Retinal pigment epithelial cell (primary cell): ENCODE data around the gene ST7.

Experiments used
- DNase-seq: peaks from one replicate; pipeline ENCODE4 v3.0.0-alpha.2; 2010; ENCODE audit warnings: low read depth
- H3K4me3 ChIP-seq: 2 replicates; pipeline ENCODE4 v1.5.1; 2011; ENCODE audit warnings: mild to moderate bottlenecking, low read length, control low read depth, moderate library complexity
- TF ChIP-seq, protein P1 (sequence below): conservative IDR thresholded peaks from 2 replicates; pipeline ENCODE4 v1.5.1; 2011; ENCODE audit warnings: low read depth, low read length, control low read depth, inconsistent platforms

Gene ST7

DNA sequence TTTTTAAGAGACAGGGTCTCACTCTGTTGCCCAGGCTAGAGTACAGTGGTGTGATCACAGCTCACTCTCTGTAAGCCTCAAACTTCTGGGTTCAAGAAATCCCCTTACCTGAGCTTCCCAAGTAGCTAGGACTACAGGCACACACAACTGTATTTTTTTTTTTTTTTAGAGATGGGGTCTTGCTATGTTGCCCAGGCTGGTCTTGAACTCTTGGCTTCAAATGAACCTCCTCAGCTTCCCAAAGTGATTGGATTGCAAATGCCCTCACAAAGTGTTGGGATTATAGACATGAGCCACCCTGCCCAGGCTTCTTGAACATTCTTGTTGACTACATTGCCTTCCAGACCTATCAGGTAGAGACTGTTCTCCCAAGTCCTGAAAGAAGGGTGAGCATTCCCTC is 296.9 kb downstream of the ST7 start:
- TF ChIP-seq, protein P1, sequence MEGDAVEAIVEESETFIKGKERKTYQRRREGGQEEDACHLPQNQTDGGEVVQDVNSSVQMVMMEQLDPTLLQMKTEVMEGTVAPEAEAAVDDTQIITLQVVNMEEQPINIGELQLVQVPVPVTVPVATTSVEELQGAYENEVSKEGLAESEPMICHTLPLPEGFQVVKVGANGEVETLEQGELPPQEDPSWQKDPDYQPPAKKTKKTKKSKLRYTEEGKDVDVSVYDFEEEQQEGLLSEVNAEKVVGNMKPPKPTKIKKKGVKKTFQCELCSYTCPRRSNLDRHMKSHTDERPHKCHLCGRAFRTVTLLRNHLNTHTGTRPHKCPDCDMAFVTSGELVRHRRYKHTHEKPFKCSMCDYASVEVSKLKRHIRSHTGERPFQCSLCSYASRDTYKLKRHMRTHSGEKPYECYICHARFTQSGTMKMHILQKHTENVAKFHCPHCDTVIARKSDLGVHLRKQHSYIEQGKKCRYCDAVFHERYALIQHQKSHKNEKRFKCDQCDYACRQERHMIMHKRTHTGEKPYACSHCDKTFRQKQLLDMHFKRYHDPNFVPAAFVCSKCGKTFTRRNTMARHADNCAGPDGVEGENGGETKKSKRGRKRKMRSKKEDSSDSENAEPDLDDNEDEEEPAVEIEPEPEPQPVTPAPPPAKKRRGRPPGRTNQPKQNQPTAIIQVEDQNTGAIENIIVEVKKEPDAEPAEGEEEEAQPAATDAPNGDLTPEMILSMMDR = no peak

DNA sequence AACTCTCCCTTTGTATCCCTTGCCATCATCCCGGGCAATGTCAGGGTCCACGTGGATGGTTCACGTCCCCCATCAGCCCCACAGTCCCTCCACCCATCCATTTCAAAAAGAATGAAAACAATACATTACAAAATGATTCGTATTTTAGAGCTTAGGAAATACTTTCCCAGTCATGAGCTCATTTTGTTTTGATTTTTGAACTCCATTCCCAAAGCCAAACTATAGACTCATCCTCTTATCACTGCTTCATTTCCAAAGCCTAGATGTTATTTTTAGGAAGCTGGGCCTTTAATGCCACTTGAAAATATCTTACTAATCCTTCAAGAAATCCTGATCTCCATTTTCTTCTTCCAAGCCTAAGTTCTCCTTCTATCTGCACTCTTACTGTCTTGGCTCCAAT is 297.5 kb downstream of the ST7 start:
- H3K4me3 ChIP-seq = no peak overlapping the region
- no peak for DNase-seq
- TF ChIP-seq, protein P1 = no peak

More for the DNA sequence above, 296.9 kb downstream of the ST7 start:
- H3K4me3 ChIP-seq = no peak overlapping the region
- no peak for DNase-seq

DNA sequence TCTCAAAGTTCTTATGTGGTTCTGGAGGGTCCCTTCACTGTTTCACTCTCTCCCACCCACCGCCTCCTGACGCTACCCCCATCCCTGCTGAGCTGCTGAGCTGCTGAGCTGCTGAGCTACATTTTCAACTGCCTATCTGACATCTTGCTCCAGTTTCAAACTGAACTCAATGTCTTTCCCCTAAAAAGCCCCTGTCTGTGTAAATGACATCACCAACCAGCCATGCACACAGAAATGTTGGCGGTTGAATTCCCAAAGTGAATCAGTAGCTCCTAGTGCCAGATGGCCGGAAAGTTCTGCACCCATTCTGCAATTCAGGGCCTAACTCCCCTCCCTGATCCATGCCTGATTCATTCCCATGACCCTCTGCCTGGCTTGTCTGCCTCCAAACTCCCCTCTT is 298.4 kb downstream of the ST7 start:
- H3K4me3 ChIP-seq = no peak overlapping the region
- TF ChIP-seq, protein P1 = no peak
- no peak for DNase-seq

DNA sequence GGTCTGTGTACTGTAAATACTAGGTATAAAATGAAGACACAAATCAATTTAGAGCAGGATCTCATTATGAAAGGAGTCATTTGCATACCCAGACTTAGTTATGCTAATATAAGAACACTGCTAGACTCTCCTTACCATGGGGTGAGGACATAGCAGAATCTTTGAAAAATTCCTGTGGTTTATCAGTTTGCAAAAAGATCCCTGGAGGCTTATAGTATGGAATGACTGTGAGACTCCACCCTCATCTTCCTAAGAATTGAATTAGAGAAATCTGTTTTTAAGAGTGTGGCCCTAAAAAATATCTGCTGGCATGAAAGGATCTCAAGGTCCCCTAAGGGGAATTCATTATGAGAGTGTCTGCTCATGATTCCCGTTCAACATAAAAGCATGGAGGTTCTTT is 306.3 kb downstream of the ST7 start:
- no peak overlapping the region for H3K4me3 ChIP-seq
- TF ChIP-seq, protein P1 = no peak
- DNase-seq = no peak

DNA sequence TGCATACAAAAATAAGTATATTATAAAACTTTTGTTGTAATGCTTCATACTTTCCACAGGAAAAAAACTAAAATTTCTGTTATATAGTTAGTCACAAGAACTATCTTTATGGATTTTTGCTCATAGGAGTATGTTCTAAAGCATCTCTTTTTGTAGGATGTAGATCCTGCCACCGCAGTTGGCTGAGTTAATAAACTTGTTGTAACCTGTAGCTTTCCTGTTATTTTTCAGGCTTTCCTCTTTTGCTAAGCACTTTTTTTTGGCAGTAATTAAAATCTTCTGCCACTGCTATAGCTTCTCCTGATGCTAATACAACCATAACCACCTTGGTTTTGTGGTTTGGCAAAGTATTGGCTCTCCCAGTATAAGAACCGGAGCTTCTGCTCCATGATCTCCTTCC is 309.2 kb downstream of the ST7 start:
- H3K4me3 ChIP-seq = no peak overlapping the region
- DNase-seq = no peak
- TF ChIP-seq, protein P1 = no peak

DNA sequence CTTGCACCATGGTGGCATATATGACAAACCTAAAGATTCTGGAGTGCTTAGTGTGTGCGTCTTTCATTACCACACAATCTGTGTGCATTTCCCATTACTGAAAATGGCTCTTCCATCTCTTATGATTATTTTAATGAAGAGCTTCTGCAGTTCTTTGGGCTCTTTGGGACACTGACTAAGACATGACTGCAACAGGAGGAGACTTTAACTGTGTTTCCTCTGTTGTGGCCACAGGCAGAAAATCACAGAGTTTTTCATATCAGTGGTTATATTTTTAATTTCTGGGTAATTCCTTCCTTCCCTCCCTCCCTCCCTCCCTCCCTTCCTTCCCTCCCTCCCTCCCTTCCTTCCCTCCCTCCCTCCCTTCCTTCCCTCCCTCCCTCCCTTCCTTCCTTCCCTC is 311.4 kb downstream of the ST7 start:
- TF ChIP-seq, protein P1 = no peak
- no peak for DNase-seq
- H3K4me3 ChIP-seq = no peak overlapping the region

DNA sequence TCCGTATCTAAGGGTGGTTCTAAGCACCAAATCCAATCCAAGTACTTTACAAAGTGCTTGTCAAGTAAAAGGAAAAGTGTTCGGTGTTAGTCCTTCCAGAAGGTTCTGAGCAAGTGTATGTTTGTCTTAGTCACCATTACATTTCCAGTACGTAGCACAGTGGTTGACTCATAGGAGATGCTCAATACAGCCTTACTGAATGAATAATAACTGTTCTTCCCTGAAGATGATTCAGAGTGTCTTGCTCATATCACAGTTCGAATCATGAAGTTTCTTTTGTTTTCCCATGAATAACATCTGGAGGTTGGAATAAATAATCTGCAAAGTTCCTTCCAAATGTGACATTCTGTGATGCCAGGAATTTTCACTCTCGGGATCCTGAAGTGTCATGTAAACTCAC is 316.1 kb downstream of the ST7 start:
- TF ChIP-seq, protein P1 = no peak
- no peak for DNase-seq
- H3K4me3 ChIP-seq = no peak overlapping the region
